HepG2 (cell line): ENCODE measurements around the gene SRRM2. TPM values are rescaled to one million over a fixed set of nuclear protein-coding genes. Genes with fewer than 3 reads are reported as not detected.

Experiments
- ATAC-seq: fragments of 200-7000 bp; cut with Tn5 transposase; 3 replicates; pipeline ENCODE4 v1.9.1; 2020; ENCODE audit warnings: mild to moderate bottlenecking, moderate library complexity
- BruUV-seq: library from RNA; stranded (reverse); fragments of 400-500 nt; replicated peaks from 2 replicates; lab custom pipeline; 2021; lab: Mats Ljungman, UMichigan
- CTCF ChIA-PET: fragments of 300-600 bp; formaldehyde crosslinking; extraction: SDS; loops from one replicate; lab custom pipeline; 2021; ENCODE audit warnings: low total read pairs, inconsistent platforms, low intra/inter-chr PET ratio; lab: Yijun Ruan, JAX
- POLR2A ChIA-PET: fragments of 350-600 bp; sonication (Branson Sonifier 250); formaldehyde crosslinking; loops from one replicate; lab custom pipeline; 2020; ENCODE audit warnings: antibody characterized with exemption, inconsistent platforms; lab: Yijun Ruan, JAX
- DNase-seq: peaks from one replicate; pipeline ENCODE4 v3.0.0-alpha.2; 2015; ENCODE audit warnings: low spot score
- FAIRE-seq: peaks from 3 replicates; lab custom pipeline; 2011; peaks lifted over from hg19 to GRCh38; lab: Jason Lieb, UNC
- H2AFZ ChIP-seq: one replicate; pipeline ENCODE4 v1.6.1; 2011; ENCODE audit warnings: low read length, inconsistent platforms
- H3K27ac ChIP-seq: fragments of 300-600 bp; 3 replicates; pipeline ENCODE4 v1.8.0; 2011; ENCODE audit warnings: mixed run types, mild to moderate bottlenecking, mixed read lengths, low read length, inconsistent platforms; ENCODE audit not compliant: insufficient read depth; ENCODE audit errors: extremely low read length
- H3K27me3 ChIP-seq, 2 experiments: fragments of 200-600 bp in 1 of 2; 2 replicates in 1 of 2; 3 replicates in 1 of 2; pipeline versions ENCODE4 v1.6.0 to v1.8.0; 2011; ENCODE audit warnings: low read length in 2 of 2, mild to moderate bottlenecking in 2 of 2, moderate library complexity in 2 of 2, inconsistent platforms in 1 of 2; ENCODE audit not compliant: insufficient read depth in 2 of 2, control insufficient read depth in 1 of 2
- H3K36me3 ChIP-seq, 2 experiments: fragments of 200-600 bp in 1 of 2; replicated peaks in 1 of 2; 2 replicates in 1 of 2; 3 replicates in 1 of 2; pipeline versions ENCODE4 v1.5.1 to v1.8.0; 2011; ENCODE audit warnings: low read length in 2 of 2, inconsistent platforms in 1 of 2; ENCODE audit not compliant: insufficient read depth in 2 of 2, control insufficient read depth in 1 of 2
- H3K4me1 ChIP-seq: 2 replicates; pipeline ENCODE4 v1.5.1; 2012; ENCODE audit warnings: low read length, inconsistent platforms; ENCODE audit not compliant: insufficient read depth
- H3K4me2 ChIP-seq: 2 replicates; pipeline ENCODE4 v1.6.0; 2011; ENCODE audit warnings: low read depth, low read length, inconsistent platforms
- H3K4me3 ChIP-seq, 3 experiments: fragments of 200-600 bp in 1 of 3; sonication (generic), shearing (Covaris generic) in 1 of 3; replicated peaks in 1 of 3; 2 replicates each; pipeline ENCODE4 v1.5.1; 2011 to 2016; ENCODE audit warnings: low read length in 3 of 3, inconsistent platforms in 2 of 3, low read depth in 2 of 3, mild to moderate bottlenecking in 2 of 3, control low read depth in 1 of 3, mixed read lengths in 1 of 3; ENCODE audit not compliant: insufficient read depth in 1 of 3
- H3K79me2 ChIP-seq: one replicate; pipeline ENCODE4 v1.6.1; 2011; ENCODE audit warnings: low read length, inconsistent platforms; ENCODE audit not compliant: insufficient read depth
- H3K9ac ChIP-seq: 2 replicates; pipeline ENCODE4 v1.6.0; 2011; ENCODE audit warnings: mild to moderate bottlenecking, low read depth, low read length, inconsistent platforms; ENCODE audit not compliant: insufficient read depth
- H3K9me3 ChIP-seq: 2 replicates; pipeline ENCODE4 v1.5.1; 2012; ENCODE audit warnings: mild to moderate bottlenecking, low read length
- H4K20me1 ChIP-seq: 2 replicates; pipeline ENCODE4 v1.6.0; 2011; ENCODE audit warnings: inconsistent platforms, mild to moderate bottlenecking, low read length, moderate library complexity; ENCODE audit not compliant: insufficient read depth
- BORCS8-MEF2B ChIP-seq: sonication (generic); formaldehyde crosslinking; IDR thresholded peaks from 2 replicates; pipeline ENCODE4 v1.8.0; 2022; ENCODE audit warnings: mild to moderate bottlenecking, missing genetic modification reagents
- GZF1 ChIP-seq: sonication (generic); formaldehyde crosslinking; IDR thresholded peaks from 2 replicates; pipeline ENCODE4 v1.5.1; 2020; ENCODE audit warnings: mild to moderate bottlenecking, missing genetic modification reagents
- HNRNPLL ChIP-seq: fragments of 200-400 bp; formaldehyde crosslinking; IDR thresholded peaks from 2 replicates; pipeline ENCODE4 v1.6.1; 2017; ENCODE audit warnings: mild to moderate bottlenecking, low read depth, low read length; ENCODE audit not compliant: poor library complexity, severe bottlenecking
- NONO ChIP-seq, 2 experiments: fragments of 450-650 bp in 1 of 2; sonication (generic) in 1 of 2; formaldehyde crosslinking in 1 of 2; IDR thresholded peaks in 1 of 2; conservative IDR thresholded peaks in 1 of 2; 2 replicates each; pipeline versions ENCODE4 v1.6.1 to v1.8.0; 2017 to 2022; ENCODE audit warnings: mild to moderate bottlenecking in 1 of 2, missing genetic modification reagents in 1 of 2, moderate library complexity in 1 of 2
- PITX1 ChIP-seq: sonication (generic); formaldehyde crosslinking; IDR thresholded peaks from 2 replicates; pipeline ENCODE4 v1.5.1; 2020; ENCODE audit warnings: mild to moderate bottlenecking, missing genetic modification reagents
- SMAD9 ChIP-seq: sonication (generic); formaldehyde crosslinking; IDR thresholded peaks from 2 replicates; pipeline ENCODE4 v1.5.1; 2020; ENCODE audit warnings: mild to moderate bottlenecking, missing genetic modification reagents
- SP4 ChIP-seq: sonication (generic); formaldehyde crosslinking; IDR thresholded peaks from 2 replicates; pipeline ENCODE4 v1.8.1; 2023; ENCODE audit warnings: mild to moderate bottlenecking, missing genetic modification reagents
- ZNF3 ChIP-seq: IDR thresholded peaks from 2 replicates; pipeline ENCODE4 v1.7.0; 2017; ENCODE audit warnings: inconsistent platforms
- ZNF629 ChIP-seq: sonication (generic); formaldehyde crosslinking; conservative IDR thresholded peaks from 2 replicates; pipeline ENCODE4 v1.5.0; 2020; ENCODE audit warnings: missing genetic modification reagents
- ZNF768 ChIP-seq: sonication (generic); formaldehyde crosslinking; IDR thresholded peaks from 2 replicates; pipeline ENCODE4 v1.4.0; 2020; ENCODE audit warnings: missing genetic modification reagents
- ZNF781 ChIP-seq: sonication (generic); formaldehyde crosslinking; IDR thresholded peaks from 2 replicates; pipeline ENCODE4 v1.5.1; 2020; ENCODE audit warnings: borderline replicate concordance, mild to moderate bottlenecking, missing genetic modification reagents; ENCODE audit errors: not compliant biosample characterization
- ZSCAN29 ChIP-seq: sonication (generic); formaldehyde crosslinking; conservative IDR thresholded peaks from 2 replicates; pipeline ENCODE4 v1.4.0; 2020; ENCODE audit warnings: mild to moderate bottlenecking, missing genetic modification reagents
- WGBS: methylation state at CpG from one replicate; pipeline ENCODE4 v1.1.6; 2017; ENCODE audit warnings: low lambda C conversion rate; 5-methylcytosine and 5-hydroxymethylcytosine counted together
- in situ Hi-C: cut with HindIII; loops from 2 replicates; pipeline ENCODE4 v1.10.0; 2017; ENCODE audit warnings: low pct_unique_long_range_greater_than_20kb; ENCODE audit not compliant: extremely low pct_ligation_motif_present
- intact Hi-C: fragments of 100-400 bp; cut with micrococcal nuclease; formaldehyde crosslinking; loops from one replicate; pipeline ENCODE4 v1.10.0; 2022; ENCODE audit not compliant: unreplicated experiment
- polyA plus RNA-seq, 8 experiments: library from polyadenylated mRNA; depleted of rRNA in 3 of 8; stranded (reverse) in 7 of 8; unstranded in 1 of 8; fragments of >200 nt; fragmentation: Illumina TruSeq in 4 of 8; extraction: Trizol in 4 of 8; gene quantifications; 2 replicates each; pipeline versions ENCODE4 v1.2.1 to v1.2.3, GENCODE V29; 2011 to 2016; ENCODE audit warnings: low read depth in 4 of 8, missing spikeins in 1 of 8, mixed read lengths in 1 of 8; ENCODE audit not compliant: insufficient read depth in 1 of 8
- total RNA-seq, 5 experiments: library from RNA; depleted of rRNA; stranded (reverse); fragments of >200 nt; fragmentation: Illumina TruSeq; extraction: Trizol; gene quantifications; 2 replicates each; pipeline ENCODE4 v1.2.3, GENCODE V29; 2016; ENCODE audit warnings: low read depth in 1 of 5
- TF ChIP-seq, protein P1 (sequence below): sonication (generic); formaldehyde crosslinking; conservative IDR thresholded peaks from 2 replicates; pipeline ENCODE4 v1.4.0; 2020; ENCODE audit warnings: mild to moderate bottlenecking, missing genetic modification reagents, moderate library complexity

The SRRM2 gene
- total and polyA plus RNA-seq, 2 of the 13 experiments (the other 11 are each of a cell fraction or from before 2014, with no cell fraction given): 50.4 to 112 TPM

DNA sequence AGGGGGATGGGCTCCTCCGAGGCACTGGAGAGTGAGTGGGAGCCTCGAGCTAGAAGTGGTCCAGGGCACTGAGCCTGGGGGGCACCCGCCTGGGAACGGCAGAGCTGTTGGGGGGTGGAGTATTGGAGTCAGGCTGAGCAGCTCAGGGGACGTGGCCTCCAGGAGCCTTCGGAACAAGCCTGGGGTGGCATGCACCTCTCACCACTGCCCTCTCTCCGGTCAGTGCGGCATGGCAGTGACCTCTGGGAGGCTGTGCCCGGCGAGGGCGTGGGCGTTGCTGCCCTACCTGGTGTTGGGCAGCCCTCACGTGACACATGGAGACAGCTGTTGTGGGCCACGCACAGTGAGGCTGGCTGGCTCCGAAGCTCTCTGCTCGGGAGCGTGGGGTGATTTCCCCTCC is 46.4 kb upstream of the SRRM2 start:
- ChIA-PET POLR2A (no interaction called here), CTCF (no interaction called here)
- Histone ChIP-seq H3K27me3 (no peaks in the 10 kb centered on the region), H4K20me1 (no peaks in the 10 kb centered on the region), H3K4me1 (no peaks in the 10 kb centered on the region), H2AFZ (no peak overlapping the region), H3K36me3 (peaks cover 30% of the 10 kb centered on the region in 2 experiments; a peak in 4 of 5 replicates), H3K79me2 (no peaks in the 10 kb centered on the region), H3K4me2 (no peak overlapping the region), H3K27ac (no peak overlapping the region), H3K4me3 (no peak overlapping the region), H3K9ac (no peak overlapping the region), H3K9me3 (no peaks in the 10 kb centered on the region)
- BruUV-seq: no TSS peak
- in situ Hi-C loops: no loop called here
- DNase-seq (no peak), ATAC-seq (no peak), FAIRE-seq (no peak)
- WGBS: no CpG with 5 or more reads among the region's 17 CpGs
- no peak for TF ChIP-seq SP4
- TF ChIP-seq BORCS8-MEF2B (CRISPR knock-in tag): no peak
- no peak for TF ChIP-seq ZSCAN29
- TF ChIP-seq GZF1 (CRISPR knock-in tag): no peak
- no peak for TF ChIP-seq ZNF3 (CRISPR knock-in tag)
- TF ChIP-seq SMAD9 (CRISPR knock-in tag): no peak
- intact Hi-C loops: no loop called here

DNA sequence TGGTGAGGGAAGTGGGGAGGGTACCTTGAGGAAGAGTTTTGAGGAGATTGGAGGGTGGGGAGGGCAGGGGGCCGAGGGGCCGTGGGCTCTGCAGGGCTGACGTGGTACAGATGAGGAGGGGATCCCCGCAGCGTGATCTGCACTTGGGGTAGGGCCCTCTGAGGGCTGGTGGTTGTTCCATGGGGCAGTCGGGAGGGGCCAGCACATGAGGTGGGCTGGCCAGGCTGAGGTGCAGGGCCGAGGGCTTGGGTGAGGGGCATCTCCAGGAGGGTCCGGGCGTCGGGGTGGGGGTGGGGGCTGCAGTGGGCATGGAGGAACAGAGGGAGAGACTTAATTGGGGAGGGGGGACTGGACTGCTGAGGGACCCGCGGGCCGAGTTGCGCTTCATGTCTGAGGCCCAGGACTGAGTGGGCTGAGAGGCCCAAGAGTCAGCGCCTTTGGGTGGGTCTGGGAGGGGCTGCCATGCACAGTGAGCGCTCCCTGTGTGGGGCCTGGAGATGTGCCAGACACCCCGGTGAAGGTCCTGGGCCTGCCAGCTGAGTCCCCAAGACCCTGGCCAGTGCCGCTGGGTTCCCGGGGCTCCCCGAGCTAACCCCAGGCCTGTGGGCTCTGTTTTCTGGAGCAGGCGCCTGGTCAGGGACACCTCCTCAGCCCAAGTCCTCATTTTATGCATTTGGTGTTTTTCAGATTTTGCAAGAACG is 45.7 kb upstream of the SRRM2 start:
- H3K4me1 ChIP-seq: no peaks in the 10 kb centered on the region
- WGBS: 98% methylated on average over 14 of the region's 22 CpGs
- no peak for ATAC-seq
- ChIA-PET CTCF (no interaction called here), POLR2A (no interaction called here)
- in situ Hi-C loops: no loop called here
- H3K27me3 ChIP-seq: no peaks in the 10 kb centered on the region
- BruUV-seq: no TSS peak
- intact Hi-C loops: no loop called here
- no peaks in the 10 kb centered on the region for H4K20me1 ChIP-seq
- H3K4me2 ChIP-seq: no peak overlapping the region
- H3K9me3 ChIP-seq: no peaks in the 10 kb centered on the region
- no peaks in the 10 kb centered on the region for H3K79me2 ChIP-seq
- no peak for FAIRE-seq
- H3K9ac ChIP-seq: no peak overlapping the region
- no peak for DNase-seq
- H3K4me3 ChIP-seq: no peak overlapping the region
- peaks cover 28 to 29% of the 10 kb centered on the region in 2 experiments; a peak in 4 of 5 replicates for H3K36me3 ChIP-seq
- no peak overlapping the region for H3K27ac ChIP-seq
- H2AFZ ChIP-seq: no peak overlapping the region
- TF ChIP-seq NONO (IDR thresholded peaks at IDR 0.05) (no peak), NONO (CRISPR knock-in tag; conservative IDR thresholded peaks at IDR 0.05) (no peak), PITX1 (no peak), ZNF768 (no peak), ZNF629 (CRISPR knock-in tag) (no peak), HNRNPLL (no peak), ZNF781 (CRISPR knock-in tag) (no peak)
- TF ChIP-seq, protein P1, sequence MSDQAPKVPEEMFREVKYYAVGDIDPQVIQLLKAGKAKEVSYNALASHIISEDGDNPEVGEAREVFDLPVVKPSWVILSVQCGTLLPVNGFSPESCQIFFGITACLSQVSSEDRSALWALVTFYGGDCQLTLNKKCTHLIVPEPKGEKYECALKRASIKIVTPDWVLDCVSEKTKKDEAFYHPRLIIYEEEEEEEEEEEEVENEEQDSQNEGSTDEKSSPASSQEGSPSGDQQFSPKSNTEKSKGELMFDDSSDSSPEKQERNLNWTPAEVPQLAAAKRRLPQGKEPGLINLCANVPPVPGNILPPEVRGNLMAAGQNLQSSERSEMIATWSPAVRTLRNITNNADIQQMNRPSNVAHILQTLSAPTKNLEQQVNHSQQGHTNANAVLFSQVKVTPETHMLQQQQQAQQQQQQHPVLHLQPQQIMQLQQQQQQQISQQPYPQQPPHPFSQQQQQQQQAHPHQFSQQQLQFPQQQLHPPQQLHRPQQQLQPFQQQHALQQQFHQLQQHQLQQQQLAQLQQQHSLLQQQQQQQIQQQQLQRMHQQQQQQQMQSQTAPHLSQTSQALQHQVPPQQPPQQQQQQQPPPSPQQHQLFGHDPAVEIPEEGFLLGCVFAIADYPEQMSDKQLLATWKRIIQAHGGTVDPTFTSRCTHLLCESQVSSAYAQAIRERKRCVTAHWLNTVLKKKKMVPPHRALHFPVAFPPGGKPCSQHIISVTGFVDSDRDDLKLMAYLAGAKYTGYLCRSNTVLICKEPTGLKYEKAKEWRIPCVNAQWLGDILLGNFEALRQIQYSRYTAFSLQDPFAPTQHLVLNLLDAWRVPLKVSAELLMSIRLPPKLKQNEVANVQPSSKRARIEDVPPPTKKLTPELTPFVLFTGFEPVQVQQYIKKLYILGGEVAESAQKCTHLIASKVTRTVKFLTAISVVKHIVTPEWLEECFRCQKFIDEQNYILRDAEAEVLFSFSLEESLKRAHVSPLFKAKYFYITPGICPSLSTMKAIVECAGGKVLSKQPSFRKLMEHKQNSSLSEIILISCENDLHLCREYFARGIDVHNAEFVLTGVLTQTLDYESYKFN: no peak
